H9 (cell line): Measurements from ENCODE around the gene CMAS. TPM values are rescaled to one million over a fixed set of nuclear protein-coding genes. Genes with fewer than 3 reads are reported as not detected.

Experiments used
- DNase-seq: peaks from one replicate; pipeline ENCODE4 v3.0.0-alpha.2; 2017
- H2AFZ ChIP-seq: one replicate; pipeline ENCODE4 v1.6.1; 2013; ENCODE audit warnings: mild to moderate bottlenecking, low read length, control low read depth, moderate library complexity
- H2AK5ac ChIP-seq: 2 replicates; pipeline ENCODE4 v1.6.1; 2013; ENCODE audit warnings: low read length, control low read depth, mixed read lengths; ENCODE audit not compliant: insufficient read length
- H2BK120ac ChIP-seq: one replicate; pipeline ENCODE4 v1.6.1; 2013; ENCODE audit warnings: low read depth, mild to moderate bottlenecking, low read length, control low read depth, inconsistent platforms; ENCODE audit not compliant: poor library complexity, severe bottlenecking
- H2BK12ac ChIP-seq: 2 replicates; pipeline ENCODE4 v1.6.1; 2013; ENCODE audit warnings: low read length, control low read depth, mixed read lengths, low read depth; ENCODE audit not compliant: insufficient read length
- H2BK15ac ChIP-seq: 2 replicates; pipeline ENCODE4 v1.6.1; 2013; ENCODE audit warnings: low read depth, low read length, control low read depth
- H2BK20ac ChIP-seq: one replicate; pipeline ENCODE4 v1.6.1; 2013; ENCODE audit warnings: low read depth, mild to moderate bottlenecking, low read length, control low read depth, inconsistent platforms; ENCODE audit not compliant: poor library complexity, severe bottlenecking
- H2BK5ac ChIP-seq: 2 replicates; pipeline ENCODE4 v1.6.1; 2013; ENCODE audit warnings: low read length, control low read depth, mixed read lengths; ENCODE audit not compliant: insufficient read length
- H3K14ac ChIP-seq: 2 replicates; pipeline ENCODE4 v1.6.1; 2013; ENCODE audit warnings: low read length, control low read depth; ENCODE audit not compliant: insufficient read depth
- H3K18ac ChIP-seq: 2 replicates; pipeline ENCODE4 v1.6.1; 2013; ENCODE audit warnings: low read depth, mild to moderate bottlenecking, mixed read lengths, low read length, control low read depth; ENCODE audit not compliant: insufficient read length
- H3K23ac ChIP-seq: 2 replicates; pipeline ENCODE4 v1.6.1; 2013; ENCODE audit warnings: low read length, control low read depth, mixed read lengths, low read depth; ENCODE audit not compliant: insufficient read length
- H3K23me2 ChIP-seq: 2 replicates; pipeline ENCODE4 v1.6.1; 2013; ENCODE audit warnings: low read depth, mild to moderate bottlenecking, mixed read lengths, low read length, control low read depth; ENCODE audit not compliant: insufficient read length, poor library complexity, severe bottlenecking
- H3K27ac ChIP-seq: 2 replicates; pipeline ENCODE4 v1.5.1; 2013; ENCODE audit warnings: low read length, control low read depth, mixed read lengths, low read depth; ENCODE audit not compliant: insufficient read length
- H3K27me3 ChIP-seq: 2 replicates; pipeline ENCODE4 v1.6.1; 2013; ENCODE audit warnings: low read length, control low read depth, inconsistent platforms; ENCODE audit not compliant: insufficient read depth
- H3K4ac ChIP-seq: 2 replicates; pipeline ENCODE4 v1.6.1; 2013; ENCODE audit warnings: low read depth, mild to moderate bottlenecking, control low read depth, inconsistent platforms, low read length, moderate library complexity
- H3K4me1 ChIP-seq: 2 replicates; pipeline ENCODE4 v1.6.1; 2013; ENCODE audit warnings: low read length, control low read depth, inconsistent platforms; ENCODE audit not compliant: insufficient read depth
- H3K4me2 ChIP-seq: 2 replicates; pipeline ENCODE4 v1.6.1; 2013; ENCODE audit warnings: low read length, control low read depth, mixed read lengths; ENCODE audit not compliant: insufficient read length, insufficient read depth
- H3K56ac ChIP-seq: 2 replicates; pipeline ENCODE4 v1.6.1; 2013; ENCODE audit warnings: low read depth, mild to moderate bottlenecking, mixed read lengths, low read length, control low read depth; ENCODE audit not compliant: insufficient read length
- H3K79me1 ChIP-seq: 2 replicates; pipeline ENCODE4 v1.6.1; 2013; ENCODE audit warnings: low read depth, mild to moderate bottlenecking, moderate library complexity, low read length, control low read depth, inconsistent platforms; ENCODE audit not compliant: insufficient read depth, poor library complexity, severe bottlenecking
- H3K79me2 ChIP-seq: 2 replicates; pipeline ENCODE4 v1.6.1; 2013; ENCODE audit warnings: low read length, control low read depth, inconsistent platforms; ENCODE audit not compliant: insufficient read depth
- H3K9ac ChIP-seq: 2 replicates; pipeline ENCODE4 v1.6.1; 2013; ENCODE audit warnings: low read length, control low read depth, mixed read lengths; ENCODE audit not compliant: insufficient read length; ENCODE audit errors: extremely low read depth
- H3K9me3 ChIP-seq: one replicate; pipeline ENCODE4 v1.6.1; 2013; ENCODE audit warnings: low read depth, low read length, inconsistent platforms; ENCODE audit not compliant: control insufficient read depth
- H3T11ph ChIP-seq: one replicate; pipeline ENCODE4 v1.6.1; 2013; ENCODE audit warnings: mild to moderate bottlenecking, low read length, control low read depth, inconsistent platforms
- H4K20me1 ChIP-seq: one replicate; pipeline ENCODE4 v1.6.1; 2013; ENCODE audit not compliant: control insufficient read depth, insufficient read length, insufficient read depth
- H4K5ac ChIP-seq: 2 replicates; pipeline ENCODE4 v1.6.1; 2013; ENCODE audit warnings: low read depth, mild to moderate bottlenecking, mixed read lengths, low read length, control low read depth; ENCODE audit not compliant: insufficient read length
- H4K8ac ChIP-seq: replicated peaks from 2 replicates; pipeline ENCODE4 v1.6.1; 2013; ENCODE audit warnings: low read length, control low read depth, mixed read lengths, low read depth; ENCODE audit not compliant: insufficient read length
- H4K91ac ChIP-seq: 2 replicates; pipeline ENCODE4 v1.6.1; 2013; ENCODE audit warnings: low read depth, mild to moderate bottlenecking, moderate library complexity, mixed read lengths, low read length, control low read depth; ENCODE audit not compliant: insufficient read length
- H3K27ac Mint-ChIP-seq, 3 experiments: 2 replicates in 2 of 3; 3 replicates in 1 of 3; pipeline ENCODE4 v1.8.0; 2020 to 2021; ENCODE audit warnings: mixed read lengths in 3 of 3, mild to moderate bottlenecking in 1 of 3, moderate library complexity in 1 of 3
- H3K27me3 Mint-ChIP-seq: 2 replicates; pipeline ENCODE4 v1.8.0; 2021; ENCODE audit warnings: low read depth, mild to moderate bottlenecking, moderate library complexity, mixed read lengths
- H3K36me3 Mint-ChIP-seq, 3 experiments: 2 replicates in 2 of 3; 3 replicates in 1 of 3; pipeline ENCODE4 v1.8.0; 2020 to 2021; ENCODE audit warnings: low read depth in 3 of 3, mixed read lengths in 3 of 3; ENCODE audit not compliant: insufficient read depth in 1 of 3
- H3K4me1 Mint-ChIP-seq, 2 experiments: 2 replicates each; pipeline ENCODE4 v1.8.0; 2020; ENCODE audit warnings: mixed read lengths in 2 of 2
- H3K4me3 Mint-ChIP-seq, 2 experiments: 2 replicates in 1 of 2; 3 replicates in 1 of 2; pipeline ENCODE4 v1.8.0; 2020 to 2021; ENCODE audit warnings: mild to moderate bottlenecking in 2 of 2, mixed read lengths in 2 of 2, moderate library complexity in 1 of 2
- H3K9me3 Mint-ChIP-seq, 2 experiments: 2 replicates in 1 of 2; 3 replicates in 1 of 2; pipeline ENCODE4 v1.8.0; 2020; ENCODE audit warnings: mild to moderate bottlenecking in 2 of 2, mixed read lengths in 2 of 2, moderate library complexity in 1 of 2
- WGBS: extraction: QIAGEN DNeasy Blood & Tissue Kit; methylation state at CpG from one replicate; pipeline ENCODE4 v1.1.7; 2013; ENCODE audit warnings: missing lambda C conversion rate, low lambda C conversion rate, mixed read lengths; ENCODE audit not compliant: insufficient read length; ENCODE audit errors: extremely low coverage; 5-methylcytosine and 5-hydroxymethylcytosine counted together
- total RNA-seq: library from RNA; stranded (reverse); gene quantifications from 2 replicates; pipeline ENCODE4 v1.2.1, GENCODE V29; 2021
- TF ChIP-seq, protein P1 (sequence below): fragments of 200-600 bp; sonication (generic); conservative IDR thresholded peaks from 3 replicates; pipeline ENCODE4 v1.8.0; 2021; ENCODE audit warnings: antibody characterized with exemption, mild to moderate bottlenecking

CMAS gene
- total RNA-seq, 1 experiment from 2014 or later, result 47.4 TPM

DNA sequence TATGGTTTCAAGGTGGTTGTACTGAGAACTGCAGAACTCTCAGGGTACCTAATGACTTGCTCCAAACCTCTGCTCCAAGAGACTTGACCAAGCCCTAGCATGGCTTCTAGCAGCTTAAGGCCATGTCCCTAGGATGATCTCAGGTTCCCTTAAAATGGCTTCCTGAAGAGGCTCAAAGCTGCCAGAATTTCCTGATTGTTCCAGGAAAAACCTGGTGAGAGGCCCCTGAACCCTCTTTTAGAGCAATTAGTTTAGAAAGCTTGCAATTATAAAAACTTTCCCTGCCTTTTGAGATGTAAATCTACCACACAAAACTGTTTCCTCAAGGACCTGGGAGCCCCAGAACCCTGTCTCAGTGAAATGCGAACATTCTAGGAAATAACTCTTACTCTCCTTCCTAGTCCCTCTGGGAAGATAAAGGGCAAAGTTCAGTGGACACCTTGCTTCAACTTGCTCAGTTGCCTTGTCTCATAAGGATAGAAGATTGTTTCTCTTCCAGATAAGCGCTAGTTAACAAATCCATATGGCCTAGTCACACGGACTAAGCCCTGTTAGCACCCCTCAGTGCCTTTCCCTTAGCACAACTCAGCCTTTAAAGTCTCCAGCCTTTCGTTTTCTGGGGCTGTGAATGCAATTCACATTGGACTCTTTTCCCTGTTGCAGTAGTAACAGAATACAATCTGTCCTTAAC is 2.5 kb downstream of the CMAS start:
- Histone ChIP-seq H3K4ac (no peak overlapping the region), H3K27ac (peak overlapping the region; percentile 67), H2BK120ac (no peak overlapping the region), H2BK5ac (no peak overlapping the region), H3K79me1 (no peaks in the 10 kb centered on the region), H3K56ac (no peak overlapping the region), H2AFZ (no peak overlapping the region), H2BK20ac (no peak overlapping the region), H3T11ph (no peak overlapping the region), H3K79me2 (peaks cover 5% of the 10 kb centered on the region; the same call in 1 of the 2 replicates), H3K14ac (no peak overlapping the region), H4K8ac (no peak overlapping the region), H2BK15ac (no peak overlapping the region), H4K20me1 (no peaks in the 10 kb centered on the region), H4K91ac (no peak overlapping the region), H3K23ac (no peak overlapping the region), H3K4me2 (peak overlapping the region; percentile 76), H3K9me3 (no peaks in the 10 kb centered on the region), H2BK12ac (no peak overlapping the region), H3K4me1 (peaks cover 11% of the 10 kb centered on the region), H3K23me2 (no peaks in the 10 kb centered on the region), H3K18ac (no peak overlapping the region), H3K9ac (no peak overlapping the region), H3K27me3 (no peaks in the 10 kb centered on the region), H2AK5ac (no peak overlapping the region), H4K5ac (no peak overlapping the region)
- Mint-ChIP-seq H3K27me3 (no peaks in the 10 kb centered on the region), H3K27ac (peak overlapping the region; percentile 35 to 87 (median 76)), H3K9me3 (no peaks in the 10 kb centered on the region), H3K4me1 (peaks cover 31 to 38% of the 10 kb centered on the region in 2 experiments), H3K4me3 (peak overlapping the region; percentile 6 to 73), H3K36me3 (peaks cover 7 to 18% (median 12%) of the 10 kb centered on the region in 3 experiments; a peak in 6 of 7 replicates)
- DNase-seq, result peak; percentile 38
- no CpG with 5 or more reads among the region's 4 CpGs for WGBS
- TF ChIP-seq, protein P1, sequence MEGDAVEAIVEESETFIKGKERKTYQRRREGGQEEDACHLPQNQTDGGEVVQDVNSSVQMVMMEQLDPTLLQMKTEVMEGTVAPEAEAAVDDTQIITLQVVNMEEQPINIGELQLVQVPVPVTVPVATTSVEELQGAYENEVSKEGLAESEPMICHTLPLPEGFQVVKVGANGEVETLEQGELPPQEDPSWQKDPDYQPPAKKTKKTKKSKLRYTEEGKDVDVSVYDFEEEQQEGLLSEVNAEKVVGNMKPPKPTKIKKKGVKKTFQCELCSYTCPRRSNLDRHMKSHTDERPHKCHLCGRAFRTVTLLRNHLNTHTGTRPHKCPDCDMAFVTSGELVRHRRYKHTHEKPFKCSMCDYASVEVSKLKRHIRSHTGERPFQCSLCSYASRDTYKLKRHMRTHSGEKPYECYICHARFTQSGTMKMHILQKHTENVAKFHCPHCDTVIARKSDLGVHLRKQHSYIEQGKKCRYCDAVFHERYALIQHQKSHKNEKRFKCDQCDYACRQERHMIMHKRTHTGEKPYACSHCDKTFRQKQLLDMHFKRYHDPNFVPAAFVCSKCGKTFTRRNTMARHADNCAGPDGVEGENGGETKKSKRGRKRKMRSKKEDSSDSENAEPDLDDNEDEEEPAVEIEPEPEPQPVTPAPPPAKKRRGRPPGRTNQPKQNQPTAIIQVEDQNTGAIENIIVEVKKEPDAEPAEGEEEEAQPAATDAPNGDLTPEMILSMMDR, result no peak
